Activated naive CD4-positive, alpha-beta T cell (primary cell): ENCODE results near the gene TMTC1.

Source experiments
- DNase-seq, 4 experiments: peaks; one replicate each; lab custom pipeline; 2025; lab: John Stamatoyannopoulos, UW

Gene TMTC1

DNA sequence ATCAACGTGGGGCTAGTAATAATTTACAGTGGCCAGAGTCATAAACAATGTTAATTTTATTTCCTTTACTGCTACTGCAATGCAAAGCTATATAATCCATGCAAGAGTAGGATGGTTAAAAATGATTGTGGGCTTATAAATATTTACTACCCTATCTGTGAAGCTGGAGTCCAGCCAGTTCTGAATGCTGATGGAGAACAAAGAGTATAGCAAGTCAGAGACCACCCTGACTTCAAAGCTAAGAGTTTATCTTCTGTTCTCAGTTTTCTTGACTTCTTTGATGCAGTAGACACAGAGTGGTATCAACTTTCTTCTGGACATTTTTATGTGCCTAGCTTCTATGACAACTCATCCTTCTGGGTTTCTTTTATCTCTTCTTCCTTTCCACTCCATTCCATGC lies 252.3 kb downstream of the TMTC1 start:
- no peak for DNase-seq

GRCh38 chr12:29530436-29530835 lies 253.3 kb downstream of the TMTC1 start:
- DNase-seq = no peak

DNA sequence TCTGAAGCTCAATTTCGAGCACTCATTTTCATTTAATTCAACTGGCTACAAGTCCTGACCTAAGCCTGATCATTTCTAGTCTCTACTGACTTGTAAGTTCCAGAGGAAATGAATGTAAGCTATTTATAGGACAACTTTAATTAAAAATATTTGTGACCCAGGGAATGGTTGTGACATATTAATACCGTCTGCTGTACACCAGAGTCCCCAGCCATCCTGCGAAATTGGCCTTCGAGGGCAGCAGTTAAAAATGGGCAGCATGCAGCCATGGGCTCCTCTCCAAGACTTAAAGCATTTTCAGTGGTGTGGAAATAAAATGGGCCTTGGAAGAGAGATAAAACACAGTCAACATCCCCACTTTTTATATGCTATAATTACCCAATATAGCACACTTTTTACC lies 255.6 kb downstream of the TMTC1 start:
- DNase-seq = no peak

DNA sequence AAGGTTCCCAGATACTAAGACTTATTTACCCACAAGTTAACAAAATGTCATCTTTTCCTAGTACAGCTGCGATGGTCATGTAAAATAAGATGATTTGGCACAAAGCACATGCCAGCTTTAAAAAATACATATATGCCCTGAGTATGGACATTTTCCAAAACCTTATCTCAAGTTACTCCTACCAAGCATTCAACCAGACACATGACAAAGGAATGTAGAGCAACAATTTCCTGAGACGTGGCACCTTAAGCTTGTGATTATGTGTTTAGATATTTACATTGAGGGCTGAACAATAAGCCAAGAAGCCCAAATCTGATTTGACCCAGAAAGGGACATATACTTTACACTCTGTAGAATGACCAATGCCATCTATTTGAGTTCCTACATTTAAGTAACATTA lies 261.8 kb downstream of the TMTC1 start:
- no peak for DNase-seq

DNA sequence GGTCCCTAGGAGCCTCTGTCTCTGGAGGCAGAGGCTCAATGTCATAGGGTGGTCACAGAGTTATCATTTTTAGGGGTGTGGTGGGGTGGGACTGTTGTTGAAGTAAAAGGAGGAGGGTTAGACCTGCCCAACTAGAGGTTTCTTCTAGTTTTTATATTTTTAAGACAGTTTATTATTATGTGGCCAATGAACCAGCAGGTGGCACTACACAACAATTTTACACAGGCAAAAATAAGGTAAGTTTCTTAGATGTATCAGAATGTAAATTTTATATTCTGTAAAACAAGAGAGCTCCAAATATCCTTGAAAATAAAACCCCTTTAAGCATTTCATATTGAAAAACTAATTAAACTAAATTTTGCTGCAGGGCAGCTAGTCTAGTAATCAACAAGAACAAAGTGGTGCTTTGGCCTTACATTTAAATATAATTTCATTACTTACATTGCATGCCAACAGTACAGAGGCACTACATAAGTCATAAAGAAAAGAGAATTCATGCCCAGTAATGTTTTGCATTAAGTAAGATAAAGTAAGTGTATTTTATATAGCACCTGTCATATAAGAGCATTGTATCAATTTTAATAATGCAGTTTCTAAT lies 264.1 kb downstream of the TMTC1 start:
- DNase-seq = no peak

DNA sequence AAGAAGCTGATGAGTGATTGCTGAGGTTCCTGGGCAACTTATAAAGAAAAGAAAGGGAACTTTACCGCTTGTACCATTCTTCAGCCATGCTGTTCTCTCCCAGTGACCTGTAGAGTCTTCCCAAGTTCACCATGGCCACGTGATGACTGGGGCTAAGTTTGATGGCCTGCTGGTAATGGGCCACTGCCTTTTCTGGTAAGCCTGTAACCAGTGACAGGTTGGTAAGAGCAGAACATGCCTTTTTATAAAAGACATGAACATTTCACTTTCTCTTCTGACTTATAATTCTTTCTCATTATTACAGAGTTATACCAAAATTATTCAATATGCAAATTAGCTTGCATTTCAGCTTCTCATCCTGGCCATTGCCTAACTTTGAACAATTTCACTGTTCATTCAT lies 265.3 kb downstream of the TMTC1 start:
- DNase-seq = no peak

- DNase-seq = no peak
These were observed 266.5 kb downstream of the TMTC1 start for GRCh38 chr12:29517264-29517663.

GRCh38 chr12:29516431-29516875 lies 267.3 kb downstream of the TMTC1 start:
- DNase-seq = no peak

GRCh38 chr12:29510591-29511185 lies 273.1 kb downstream of the TMTC1 start:
- no peak for DNase-seq

- no peak for DNase-seq
These were observed 274.2 kb downstream of the TMTC1 start for GRCh38 chr12:29509503-29509902.

DNA sequence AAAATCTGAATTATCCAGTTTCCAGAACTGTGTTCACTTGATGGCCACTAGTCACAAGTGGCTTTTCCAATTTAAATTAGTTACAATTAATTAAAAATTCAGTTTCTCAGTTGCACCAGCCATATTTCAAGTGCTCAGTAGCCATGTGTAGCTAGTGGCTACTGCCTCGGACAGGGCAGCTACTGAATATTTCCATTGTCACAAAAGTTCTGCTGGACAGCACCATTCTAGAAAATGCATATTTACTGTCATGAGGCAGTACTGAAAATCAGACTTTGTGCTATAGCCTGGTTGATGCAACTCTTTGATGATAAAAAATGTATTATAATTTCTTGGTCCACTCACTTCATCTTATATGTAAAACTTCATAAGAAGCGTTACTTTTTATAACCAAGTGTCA lies 274.8 kb downstream of the TMTC1 start:
- no peak for DNase-seq

DNA sequence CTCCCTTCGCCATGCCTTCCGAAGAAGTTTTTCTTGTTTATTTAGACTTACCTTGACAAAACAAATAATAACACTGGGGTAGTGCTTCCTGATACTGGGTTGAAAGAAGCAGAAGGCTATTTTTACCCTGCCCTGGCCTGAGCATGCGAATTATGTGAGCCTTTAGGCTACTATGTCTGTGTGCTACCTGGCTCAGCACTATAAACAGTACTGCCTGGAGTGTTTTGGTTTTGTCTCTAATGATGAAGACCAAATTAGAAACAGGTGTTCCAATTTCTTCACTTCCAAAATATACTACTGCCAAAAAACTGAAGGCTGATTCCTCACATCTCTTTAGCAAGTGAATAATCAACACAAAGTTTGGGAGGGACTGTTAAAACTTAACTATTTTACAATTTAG lies 278.6 kb downstream of the TMTC1 start:
- no peak for DNase-seq

- DNase-seq = no peak
These were observed 280.5 kb downstream of the TMTC1 start for GRCh38 chr12:29503283-29503682.

GRCh38 chr12:29499235-29499634 lies 284.5 kb downstream of the TMTC1 start:
- no peak for DNase-seq

- DNase-seq = no peak
These were observed 286.2 kb downstream of the TMTC1 start, which contains the start of gene OVCH1 for GRCh38 chr12:29497588-29497987. Gene OVCH1, minus strand, starts transcription at chr12:29497686. Its CDS starts 0 bp downstream, at chr12:29497686.

DNA sequence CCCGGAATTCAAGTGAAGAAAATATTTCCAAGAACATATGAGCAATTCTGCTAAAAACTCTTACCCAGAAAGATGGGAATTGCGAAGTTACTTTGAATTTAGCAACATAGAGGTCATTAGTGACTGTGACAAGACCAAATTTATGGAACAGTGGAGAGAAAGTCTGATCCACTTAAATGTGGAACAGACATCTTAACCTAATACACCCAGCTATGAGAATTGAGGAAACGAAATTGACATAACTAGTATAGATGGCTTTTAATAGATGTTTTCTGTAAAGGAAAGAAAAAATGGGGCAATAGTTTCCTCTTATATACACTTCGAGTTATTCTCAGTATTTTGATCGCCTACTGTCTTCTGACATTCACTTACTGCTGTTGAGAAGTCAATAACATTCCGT lies 290.9 kb downstream of the TMTC1 start:
- no peak for DNase-seq

DNA sequence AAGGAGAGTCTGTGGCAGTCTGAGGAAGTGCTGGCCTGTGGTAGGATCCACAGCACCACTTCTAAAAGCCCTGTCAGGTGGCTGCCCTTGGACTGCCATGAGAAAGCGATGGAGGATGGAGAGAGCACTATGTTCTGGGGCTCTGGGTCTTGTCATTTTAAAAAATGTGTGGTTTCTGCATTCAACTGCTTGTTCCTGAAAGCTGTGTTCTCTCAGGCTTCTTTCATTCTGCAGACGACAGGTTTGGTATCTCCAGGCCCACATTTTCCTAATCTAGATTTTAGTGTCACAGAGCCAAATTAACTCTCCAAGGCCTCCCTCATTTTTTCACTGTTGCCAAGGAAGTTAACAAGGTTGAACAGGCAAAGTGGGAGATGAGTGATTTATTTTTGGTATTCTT lies 296.8 kb downstream of the TMTC1 start:
- no peak for DNase-seq

DNA sequence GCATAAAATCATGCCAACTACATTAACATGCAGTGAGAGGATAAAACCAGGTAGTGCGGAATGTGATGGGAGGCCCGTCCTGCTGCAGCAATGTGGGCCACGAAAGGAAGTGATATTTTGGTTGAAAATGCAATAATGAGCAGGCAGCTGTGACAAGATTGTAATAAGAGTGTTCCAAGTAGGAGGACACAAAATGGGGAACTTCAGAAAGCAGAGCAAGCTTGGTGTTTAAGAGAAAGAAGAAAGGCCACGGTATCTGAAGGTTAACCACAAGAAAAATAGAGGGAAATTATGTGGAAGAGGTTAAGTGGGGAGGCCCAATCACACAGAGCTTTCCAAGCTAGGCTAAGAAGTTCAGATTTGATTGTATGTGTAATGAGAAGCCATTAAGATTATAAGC lies 320.5 kb downstream of the TMTC1 start:
- DNase-seq = no peak

- no peak for DNase-seq
These were observed 323.7 kb downstream of the TMTC1 start for GRCh38 chr12:29460082-29460481.

DNA sequence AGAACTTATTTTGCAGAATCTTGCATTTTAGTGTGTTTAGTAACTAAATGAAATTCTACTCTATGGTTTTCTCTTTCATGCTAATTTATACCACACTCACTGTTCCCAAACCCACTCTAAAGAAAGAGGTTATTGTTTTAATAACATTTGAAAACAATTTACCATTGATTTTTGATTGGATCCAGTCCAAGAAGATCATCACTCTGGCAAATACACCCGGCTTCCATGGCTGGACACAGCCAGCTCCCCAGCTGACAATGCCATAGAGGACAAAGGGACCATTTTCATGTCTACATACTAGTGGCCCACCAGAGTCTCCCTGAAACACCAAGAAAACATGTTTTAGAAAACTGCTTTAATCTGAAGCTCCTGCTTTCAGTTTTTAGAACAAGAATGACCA lies 328.7 kb downstream of the TMTC1 start:
- DNase-seq = no peak

- DNase-seq = no peak
These were observed 331.9 kb downstream of the TMTC1 start for GRCh38 chr12:29451888-29452287.
